GM23248 (cell line): ENCODE results near the gene CD244. TPM values are rescaled to one million over a fixed set of nuclear protein-coding genes. Genes with fewer than 3 reads are reported as not detected.

Experiments used
- DNase-seq: peaks from one replicate; pipeline ENCODE4 v3.0.0-alpha.2; 2015
- H2AFZ ChIP-seq: fragments of 200-600 bp; sonication (generic); 2 replicates; pipeline ENCODE4 v1.6.1; 2016; ENCODE audit warnings: antibody characterized with exemption
- H3F3A ChIP-seq: fragments of 200-600 bp; sonication (generic); 2 replicates; pipeline ENCODE4 v1.6.1; 2016; ENCODE audit warnings: mild to moderate bottlenecking, antibody characterized with exemption, mixed run types; ENCODE audit not compliant: insufficient read depth
- H3K27ac ChIP-seq: fragments of 200-600 bp; sonication (generic); 2 replicates; pipeline ENCODE4 v1.5.1; 2016; ENCODE audit warnings: mild to moderate bottlenecking
- H3K27me3 ChIP-seq: fragments of 200-600 bp; sonication (generic); replicated peaks from 2 replicates; pipeline ENCODE4 v1.6.1; 2016; ENCODE audit warnings: mild to moderate bottlenecking; ENCODE audit not compliant: insufficient read depth
- H3K36me3 ChIP-seq: fragments of 200-600 bp; sonication (generic); 2 replicates; pipeline ENCODE4 v1.6.1; 2016; ENCODE audit warnings: low read depth, mild to moderate bottlenecking
- H3K4me1 ChIP-seq: fragments of 200-600 bp; sonication (generic); 2 replicates; pipeline ENCODE4 v1.6.1; 2016; ENCODE audit warnings: mild to moderate bottlenecking; ENCODE audit not compliant: insufficient read depth
- H3K4me2 ChIP-seq: fragments of 200-600 bp; sonication (generic); one replicate; pipeline ENCODE4 v1.6.1; 2016; ENCODE audit warnings: mild to moderate bottlenecking; ENCODE audit not compliant: unreplicated experiment
- H3K4me3 ChIP-seq: fragments of 200-600 bp; sonication (generic); 2 replicates; pipeline ENCODE4 v1.5.1; 2016; ENCODE audit warnings: mild to moderate bottlenecking
- H3K79me2 ChIP-seq: fragments of 200-600 bp; sonication (generic); 2 replicates; pipeline ENCODE4 v1.6.1; 2016; ENCODE audit warnings: mild to moderate bottlenecking; ENCODE audit not compliant: insufficient read depth
- H3K9ac ChIP-seq: fragments of 200-600 bp; sonication (generic); 2 replicates; pipeline ENCODE4 v1.6.1; 2016; ENCODE audit warnings: mild to moderate bottlenecking
- H3K9me2 ChIP-seq: fragments of 200-600 bp; sonication (generic); 2 replicates; pipeline ENCODE4 v1.6.1; 2016; ENCODE audit warnings: mixed run types, mild to moderate bottlenecking, moderate library complexity; ENCODE audit not compliant: insufficient read depth
- H3K9me3 ChIP-seq: fragments of 200-600 bp; sonication (generic); one replicate; pipeline ENCODE4 v1.6.1; 2017; ENCODE audit warnings: low read depth
- H4K20me1 ChIP-seq: fragments of 200-600 bp; sonication (generic); 2 replicates; pipeline ENCODE4 v1.6.0; 2016; ENCODE audit not compliant: insufficient read depth
- EZH2 ChIP-seq: fragments of 200-600 bp; sonication (generic); IDR thresholded peaks from 2 replicates; pipeline ENCODE4 v1.6.1; 2018; ENCODE audit warnings: antibody characterized with exemption, mild to moderate bottlenecking; ENCODE audit not compliant: insufficient read depth, poor library complexity, severe bottlenecking
- EZH2phosphoT487 ChIP-seq: fragments of 200-600 bp; sonication (generic); IDR thresholded peaks from 2 replicates; pipeline ENCODE4 v1.6.1; 2018; ENCODE audit warnings: antibody characterized with exemption, moderate library complexity, mild to moderate bottlenecking, low read depth; ENCODE audit not compliant: insufficient read depth
- WGBS, 2 experiments: methylation state at CpG; one replicate each; pipeline ENCODE4 v1.1.6; 2015 to 2017; ENCODE audit warnings: low lambda C conversion rate in 2 of 2, low coverage in 1 of 2; ENCODE audit errors: missing lambda C conversion rate in 2 of 2; 5-methylcytosine and 5-hydroxymethylcytosine counted together
- in situ Hi-C: fragments of 300-500 bp; cut with MboI; formaldehyde crosslinking; loops from 2 replicates; pipeline ENCODE4 v1.15.0; 2020
- polyA plus RNA-seq: library from polyadenylated mRNA; unstranded; fragments of >200 nt; fragmentation: Nextera tagmentation; extraction: Ambion mirVana; gene quantifications from 2 replicates; pipeline ENCODE4 v1.2.1, GENCODE V29; 2016
- total RNA-seq: library from RNA; depleted of rRNA; stranded (reverse); fragments of >200 nt; shearing (Covaris generic); gene quantifications from 2 replicates; pipeline ENCODE4 v1.2.3, GENCODE V29; 2014; rRNA removed

Gene CD244
- total and polyA plus RNA-seq, 2 experiments from 2014 or later, result not detected

DNA sequence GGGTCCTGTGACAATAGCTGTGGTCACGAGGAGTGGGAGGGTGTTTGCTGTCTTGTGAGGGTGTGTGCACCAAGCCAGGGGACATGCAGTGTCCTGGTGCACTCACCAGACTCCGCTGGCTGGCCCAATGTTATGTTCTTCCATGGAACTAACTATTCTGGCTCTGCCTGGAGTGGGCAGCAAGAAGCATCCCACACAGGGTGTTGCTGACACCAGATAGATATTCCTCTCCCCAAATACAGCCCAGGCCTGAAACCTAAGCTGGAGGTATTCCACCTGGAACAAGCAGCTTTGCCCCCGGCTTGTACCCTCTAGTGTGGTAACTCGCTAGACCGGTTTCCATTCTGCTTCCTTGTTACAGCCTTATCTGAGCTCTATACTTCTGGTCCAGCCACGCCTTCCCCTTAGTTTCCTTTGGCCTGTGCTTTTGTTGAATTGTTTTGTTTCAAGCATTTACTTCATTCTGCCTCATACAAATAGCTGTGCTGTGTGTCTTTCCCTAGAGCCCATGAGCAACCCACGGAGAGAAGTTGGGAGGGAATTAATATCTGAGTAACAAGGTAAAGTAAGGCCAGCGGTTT is 81.4 kb downstream of the CD244 start:
- H3K9me2 ChIP-seq, result no peaks in the 10 kb centered on the region
- WGBS, 2 experiments, result 13 to 15% methylated on average over 8 of the region's 8 CpGs
- H3K9me3 ChIP-seq, result no peaks in the 10 kb centered on the region
- no peak for DNase-seq
- no peaks in the 10 kb centered on the region for H3F3A ChIP-seq
- no peak overlapping the region for H3K9ac ChIP-seq
- no peak for TF ChIP-seq EZH2phosphoT487
- TF ChIP-seq EZH2, result no peak
- no peaks in the 10 kb centered on the region for H3K36me3 ChIP-seq
- in situ Hi-C loops, result no loop called here
- no peaks in the 10 kb centered on the region for H3K4me1 ChIP-seq
- H3K27me3 ChIP-seq, result no peaks in the 10 kb centered on the region
- H3K79me2 ChIP-seq, result no peaks in the 10 kb centered on the region
- no peaks in the 10 kb centered on the region for H4K20me1 ChIP-seq
- no peak overlapping the region for H3K4me2 ChIP-seq
- H3K4me3 ChIP-seq, result no peak overlapping the region
- H2AFZ ChIP-seq, result no peak overlapping the region
- H3K27ac ChIP-seq, result no peak overlapping the region

DNA sequence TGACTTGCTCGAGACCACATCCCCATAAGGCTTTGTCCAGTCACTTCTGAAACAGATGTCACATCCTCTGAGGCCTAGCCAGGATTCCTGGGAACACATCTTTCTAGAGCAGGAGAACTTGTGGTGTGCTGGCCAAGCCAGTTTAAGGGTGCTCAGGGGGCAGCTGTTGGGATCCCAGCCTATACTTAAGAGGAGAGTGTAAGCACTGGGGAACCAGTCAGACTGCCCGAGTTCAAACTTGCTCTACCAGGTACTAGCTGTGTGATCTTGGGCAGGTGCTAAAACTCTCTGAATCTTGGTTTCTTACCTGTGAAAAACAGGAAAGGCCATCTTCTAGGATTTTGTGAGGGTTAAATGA is 82.3 kb downstream of the CD244 start:
- Histone ChIP-seq H3K9ac (no peak overlapping the region), H3K4me2 (no peak overlapping the region), H3K9me3 (no peaks in the 10 kb centered on the region), H3K79me2 (no peaks in the 10 kb centered on the region), H4K20me1 (no peaks in the 10 kb centered on the region), H2AFZ (no peak overlapping the region), H3K4me1 (no peaks in the 10 kb centered on the region), H3K4me3 (no peak overlapping the region), H3K36me3 (no peaks in the 10 kb centered on the region), H3K27ac (no peak overlapping the region), H3K9me2 (no peaks in the 10 kb centered on the region), H3F3A (no peaks in the 10 kb centered on the region), H3K27me3 (no peaks in the 10 kb centered on the region)
- 13 to 27% methylated on average over 2 of the region's 2 CpGs for WGBS, 2 experiments
- no peak for DNase-seq
- in situ Hi-C loops, result no loop called here
- TF ChIP-seq EZH2phosphoT487, result no peak
- no peak for TF ChIP-seq EZH2

Other genes with a start within 250 kb of the CD244 start
- gene SLAMF1, start 215.8 kb downstream of the CD244 start, total RNA-seq, result not detected in 2 replicates
- not detected in 2 replicates for gene SLAMF1, start 215.8 kb downstream of the CD244 start, polyA plus RNA-seq
- gene CD48, start 151.1 kb downstream of the CD244 start, total RNA-seq, result not detected in 2 replicates
- gene CD48, start 151.1 kb downstream of the CD244 start, polyA plus RNA-seq, result 0.28 TPM in 1 of 2 replicates, not detected in the other
- not detected in 2 replicates for gene SLAMF7, start 123.6 kb downstream of the CD244 start, total RNA-seq
- not detected in 2 replicates for gene SLAMF7, start 123.6 kb downstream of the CD244 start, polyA plus RNA-seq
- gene LY9, start 66.7 kb downstream of the CD244 start, total RNA-seq, result not detected in 2 replicates
- not detected in 2 replicates for gene LY9, start 66.7 kb downstream of the CD244 start, polyA plus RNA-seq
- not detected in 2 replicates for gene ITLN1, start 22.3 kb upstream of the CD244 start, total RNA-seq
- gene ITLN1, start 22.3 kb upstream of the CD244 start, polyA plus RNA-seq, result not detected in 2 replicates
- gene ITLN2, start 91.9 kb upstream of the CD244 start, total RNA-seq, result not detected in 2 replicates
- gene ITLN2, start 91.9 kb upstream of the CD244 start, polyA plus RNA-seq, result not detected in 2 replicates
- 0.76 and 1.5 TPM in 2 replicates for gene F11R, start 158.3 kb upstream of the CD244 start, total RNA-seq
- gene F11R, start 158.3 kb upstream of the CD244 start, polyA plus RNA-seq, result 0.52 and 0.53 TPM in 2 replicates
- gene TSTD1, start 176.1 kb upstream of the CD244 start, total RNA-seq, result not detected in 2 replicates
- not detected in 2 replicates for gene TSTD1, start 176.1 kb upstream of the CD244 start, polyA plus RNA-seq
- gene USF1, start 183.1 kb upstream of the CD244 start, total RNA-seq, result 53.2 and 68.4 TPM in 2 replicates
- 12.2 and 17.1 TPM in 2 replicates for gene USF1, start 183.1 kb upstream of the CD244 start, polyA plus RNA-seq
- not detected in 2 replicates for gene ARHGAP30, start 207.0 kb upstream of the CD244 start, total RNA-seq
- 0.21 and 0.29 TPM in 2 replicates for gene ARHGAP30, start 207.0 kb upstream of the CD244 start, polyA plus RNA-seq
- 0.54 TPM in 1 of 2 replicates, not detected in the other for gene NECTIN4, start 226.7 kb upstream of the CD244 start, total RNA-seq
- 0.40 and 0.54 TPM in 2 replicates for gene NECTIN4, start 226.7 kb upstream of the CD244 start, polyA plus RNA-seq
- gene KLHDC9, start 235.5 kb upstream of the CD244 start, total RNA-seq, result 3.7 and 5.6 TPM in 2 replicates
- 3.2 and 3.3 TPM in 2 replicates for gene KLHDC9, start 235.5 kb upstream of the CD244 start, polyA plus RNA-seq